ENCODE data around the gene OR52E5. TPM values are rescaled to one million over a fixed set of nuclear protein-coding genes. Genes with fewer than 3 reads are reported as not detected.

The OR52E5 gene
- total and polyA plus RNA-seq, 2 donors (not counting 1 experiment from before 2014, with no cell fraction given): not detected

DNA sequence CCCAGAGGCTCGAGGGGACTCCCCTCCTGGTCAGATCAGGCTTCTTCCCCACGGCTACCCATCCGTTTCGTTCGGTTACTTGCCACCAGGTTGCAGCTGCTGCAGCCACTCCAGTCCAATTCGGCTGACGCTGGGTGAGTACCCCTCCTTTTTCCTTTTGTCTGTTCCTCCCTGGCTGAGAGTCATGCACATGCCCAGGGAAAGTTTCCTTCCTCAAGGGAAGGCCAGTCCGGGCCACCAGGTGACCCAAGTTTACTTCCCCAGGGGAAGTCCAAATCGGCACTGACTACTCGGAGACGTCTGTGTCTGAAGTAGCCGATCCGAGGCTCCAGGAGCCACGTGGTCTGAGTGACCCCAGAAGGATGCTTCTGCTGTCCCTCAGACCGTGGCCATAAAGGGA, 35.8 kb downstream of the OR52E5 start:
- Histone ChIP-seq H2AFZ (ENCODE audit: low read length) (no peak overlapping the region), H3K36me3 (ENCODE audit: control insufficient read depth, insufficient read depth, low read length) (no peaks in the 10 kb centered on the region), H3K4me2 (ENCODE audit: extremely low read depth, insufficient read depth, low read length) (no peak overlapping the region), H3K9me3 (ENCODE audit: control insufficient read depth, insufficient read depth, low read depth, low read length) (no peaks in the 10 kb centered on the region), H3K27me3 (ENCODE audit: control insufficient read depth, insufficient read depth, low read length) (no peaks in the 10 kb centered on the region), H3K9ac (ENCODE audit: insufficient read depth, low read length) (no peak overlapping the region), H3K4me1 (ENCODE audit: control insufficient read depth, extremely low read depth, insufficient read depth, low read length) (no peaks in the 10 kb centered on the region), H4K20me1 (ENCODE audit: control insufficient read depth, extremely low read depth, insufficient read depth, low read length) (no peaks in the 10 kb centered on the region), H3K27ac (ENCODE audit: insufficient read depth, low read length) (no peak overlapping the region), H3K79me2 (ENCODE audit: control insufficient read depth, insufficient read depth, low read length) (no peaks in the 10 kb centered on the region), H3K4me3 (replicated peaks in 1 of 4; ENCODE audit: control extremely low read depth in 1 of 4, insufficient read depth in 1 of 4, low read depth in 3 of 4, low read length in 4 of 4) (no peak overlapping the region)
- DNase-seq (ENCODE audit: low read depth in 2 of 2): no peak
- no peak for TF ChIP-seq EZH2 (IDR thresholded peaks at IDR 0.05; ENCODE audit: low read length, missing control alignments)
- TF ChIP-seq, protein P1, sequence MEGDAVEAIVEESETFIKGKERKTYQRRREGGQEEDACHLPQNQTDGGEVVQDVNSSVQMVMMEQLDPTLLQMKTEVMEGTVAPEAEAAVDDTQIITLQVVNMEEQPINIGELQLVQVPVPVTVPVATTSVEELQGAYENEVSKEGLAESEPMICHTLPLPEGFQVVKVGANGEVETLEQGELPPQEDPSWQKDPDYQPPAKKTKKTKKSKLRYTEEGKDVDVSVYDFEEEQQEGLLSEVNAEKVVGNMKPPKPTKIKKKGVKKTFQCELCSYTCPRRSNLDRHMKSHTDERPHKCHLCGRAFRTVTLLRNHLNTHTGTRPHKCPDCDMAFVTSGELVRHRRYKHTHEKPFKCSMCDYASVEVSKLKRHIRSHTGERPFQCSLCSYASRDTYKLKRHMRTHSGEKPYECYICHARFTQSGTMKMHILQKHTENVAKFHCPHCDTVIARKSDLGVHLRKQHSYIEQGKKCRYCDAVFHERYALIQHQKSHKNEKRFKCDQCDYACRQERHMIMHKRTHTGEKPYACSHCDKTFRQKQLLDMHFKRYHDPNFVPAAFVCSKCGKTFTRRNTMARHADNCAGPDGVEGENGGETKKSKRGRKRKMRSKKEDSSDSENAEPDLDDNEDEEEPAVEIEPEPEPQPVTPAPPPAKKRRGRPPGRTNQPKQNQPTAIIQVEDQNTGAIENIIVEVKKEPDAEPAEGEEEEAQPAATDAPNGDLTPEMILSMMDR (conservative IDR thresholded peaks at IDR 0.05 in 1 of 2, IDR thresholded peaks at IDR 0.05 in 1 of 2; ENCODE audit: low read depth in 1 of 2, low read length in 2 of 2): no peak

DNA sequence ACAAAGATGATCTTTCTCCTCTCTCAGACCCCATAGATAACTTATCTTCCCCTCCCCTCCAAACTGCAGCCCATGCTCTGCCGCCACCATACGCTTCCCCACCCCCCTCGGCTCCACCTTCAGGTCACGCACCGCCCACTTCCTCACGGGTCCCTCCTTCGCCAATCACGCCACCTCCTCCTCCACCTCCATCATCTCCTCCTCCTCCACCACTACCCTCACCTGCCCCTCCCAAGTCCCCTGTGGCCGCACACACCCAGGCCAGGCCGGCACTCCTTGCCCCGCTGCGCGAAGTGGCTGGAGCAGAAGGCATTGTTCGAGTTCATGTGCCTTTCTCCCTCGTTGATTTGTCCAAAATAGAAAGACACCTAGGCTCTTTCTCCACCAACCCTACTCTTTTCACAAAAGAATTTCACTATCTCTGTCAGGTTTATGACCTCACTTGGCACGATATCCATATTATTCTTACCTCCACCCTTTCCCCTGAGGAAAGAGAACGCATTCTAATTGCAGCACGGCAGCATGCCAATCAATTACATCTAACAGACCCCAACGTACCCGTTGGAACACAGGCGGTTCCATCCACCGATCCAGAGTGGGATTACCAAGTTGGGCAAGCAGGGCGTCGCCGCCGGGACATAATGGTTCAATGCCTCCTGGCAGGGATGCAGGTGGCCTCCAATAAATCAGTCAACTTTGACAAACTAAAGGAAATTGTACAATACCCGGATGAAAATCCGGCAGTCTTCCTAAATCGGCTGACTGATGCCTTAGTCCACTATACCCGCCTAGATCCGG, 36.8 kb downstream of the OR52E5 start:
- Histone ChIP-seq H3K9ac (ENCODE audit: insufficient read depth, low read length) (no peak overlapping the region), H3K27ac (ENCODE audit: insufficient read depth, low read length) (no peak overlapping the region), H3K36me3 (ENCODE audit: control insufficient read depth, insufficient read depth, low read length) (no peaks in the 10 kb centered on the region), H3K4me2 (ENCODE audit: extremely low read depth, insufficient read depth, low read length) (no peak overlapping the region), H3K79me2 (ENCODE audit: control insufficient read depth, insufficient read depth, low read length) (no peaks in the 10 kb centered on the region), H3K4me1 (ENCODE audit: control insufficient read depth, extremely low read depth, insufficient read depth, low read length) (no peaks in the 10 kb centered on the region), H3K9me3 (ENCODE audit: control insufficient read depth, insufficient read depth, low read depth, low read length) (no peaks in the 10 kb centered on the region), H3K4me3 (replicated peaks in 1 of 4; ENCODE audit: control extremely low read depth in 1 of 4, insufficient read depth in 1 of 4, low read depth in 3 of 4, low read length in 4 of 4) (no peak overlapping the region), H2AFZ (ENCODE audit: low read length) (no peak overlapping the region), H3K27me3 (ENCODE audit: control insufficient read depth, insufficient read depth, low read length) (no peaks in the 10 kb centered on the region), H4K20me1 (ENCODE audit: control insufficient read depth, extremely low read depth, insufficient read depth, low read length) (no peaks in the 10 kb centered on the region)
- TF ChIP-seq, protein P1 (conservative IDR thresholded peaks at IDR 0.05 in 1 of 2, IDR thresholded peaks at IDR 0.05 in 1 of 2; ENCODE audit: low read depth in 1 of 2, low read length in 2 of 2): no peak
- no peak for TF ChIP-seq EZH2 (IDR thresholded peaks at IDR 0.05; ENCODE audit: low read length, missing control alignments)
- DNase-seq (ENCODE audit: low read depth in 2 of 2): no peak

DNA sequence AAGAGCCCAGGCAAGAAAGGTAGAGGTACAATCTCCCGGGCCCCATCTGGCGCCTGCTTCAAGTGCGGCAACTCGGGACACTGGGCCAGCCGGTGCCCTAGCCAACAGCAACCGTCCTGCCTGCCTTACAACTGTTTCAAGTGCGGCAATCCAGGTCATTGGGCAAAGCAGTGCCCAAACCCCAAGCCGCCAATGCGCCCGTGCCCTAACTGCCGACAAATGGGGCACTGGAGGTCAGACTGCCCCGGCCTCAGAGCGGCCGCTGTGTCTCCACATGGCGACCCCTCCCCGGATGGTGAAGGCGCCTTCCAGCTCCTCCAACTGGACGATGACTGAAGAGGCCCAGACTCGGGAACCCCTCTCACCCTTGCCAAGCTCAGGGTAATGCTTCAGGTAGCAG, 37.6 kb downstream of the OR52E5 start:
- H3K79me2 ChIP-seq (ENCODE audit: control insufficient read depth, insufficient read depth, low read length): no peaks in the 10 kb centered on the region
- no peaks in the 10 kb centered on the region for H4K20me1 ChIP-seq (ENCODE audit: control insufficient read depth, extremely low read depth, insufficient read depth, low read length)
- H3K27me3 ChIP-seq (ENCODE audit: control insufficient read depth, insufficient read depth, low read length): no peaks in the 10 kb centered on the region
- no peaks in the 10 kb centered on the region for H3K9me3 ChIP-seq (ENCODE audit: control insufficient read depth, insufficient read depth, low read depth, low read length)
- no peak for DNase-seq (ENCODE audit: low read depth in 2 of 2)
- H3K4me3 ChIP-seq (replicated peaks in 1 of 4; ENCODE audit: control extremely low read depth in 1 of 4, insufficient read depth in 1 of 4, low read depth in 3 of 4, low read length in 4 of 4): no peak overlapping the region
- H3K9ac ChIP-seq (ENCODE audit: insufficient read depth, low read length): no peak overlapping the region
- H3K4me1 ChIP-seq (ENCODE audit: control insufficient read depth, extremely low read depth, insufficient read depth, low read length): no peaks in the 10 kb centered on the region
- no peak overlapping the region for H3K4me2 ChIP-seq (ENCODE audit: extremely low read depth, insufficient read depth, low read length)
- no peaks in the 10 kb centered on the region for H3K36me3 ChIP-seq (ENCODE audit: control insufficient read depth, insufficient read depth, low read length)
- TF ChIP-seq, protein P1 (conservative IDR thresholded peaks at IDR 0.05 in 1 of 2, IDR thresholded peaks at IDR 0.05 in 1 of 2; ENCODE audit: low read depth in 1 of 2, low read length in 2 of 2): no peak
- TF ChIP-seq EZH2 (IDR thresholded peaks at IDR 0.05; ENCODE audit: low read length, missing control alignments): no peak
- H2AFZ ChIP-seq (ENCODE audit: low read length): no peak overlapping the region
- no peak overlapping the region for H3K27ac ChIP-seq (ENCODE audit: insufficient read depth, low read length)
